NCI-H146 (cell line): ENCODE measurements around the gene MTG2.

Experiments
- DNase-seq: peaks from one replicate; lab custom pipeline; 2025; lab: John Stamatoyannopoulos, UW

The MTG2 gene

DNA sequence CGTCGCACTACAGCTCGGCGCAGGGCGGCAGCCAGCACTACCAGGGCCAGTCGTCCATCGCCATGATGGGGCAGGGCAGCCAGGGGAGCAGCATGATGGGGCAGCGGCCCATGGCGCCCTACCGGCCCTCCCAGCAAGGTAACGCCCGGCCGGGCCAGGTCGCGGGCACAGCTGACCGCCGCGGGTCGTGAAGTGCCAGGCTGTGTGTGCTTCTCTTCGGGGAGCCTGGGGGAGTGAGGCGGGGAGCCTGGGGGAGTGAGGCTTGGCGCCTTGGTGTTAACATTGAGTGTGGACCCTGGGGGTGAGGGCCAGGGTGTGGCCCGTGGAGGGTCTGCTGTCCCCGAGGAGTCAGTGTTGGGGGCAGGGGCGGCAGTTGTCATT is 19.4 kb upstream of the MTG2 start:
- DNase-seq: no peak

DNA sequence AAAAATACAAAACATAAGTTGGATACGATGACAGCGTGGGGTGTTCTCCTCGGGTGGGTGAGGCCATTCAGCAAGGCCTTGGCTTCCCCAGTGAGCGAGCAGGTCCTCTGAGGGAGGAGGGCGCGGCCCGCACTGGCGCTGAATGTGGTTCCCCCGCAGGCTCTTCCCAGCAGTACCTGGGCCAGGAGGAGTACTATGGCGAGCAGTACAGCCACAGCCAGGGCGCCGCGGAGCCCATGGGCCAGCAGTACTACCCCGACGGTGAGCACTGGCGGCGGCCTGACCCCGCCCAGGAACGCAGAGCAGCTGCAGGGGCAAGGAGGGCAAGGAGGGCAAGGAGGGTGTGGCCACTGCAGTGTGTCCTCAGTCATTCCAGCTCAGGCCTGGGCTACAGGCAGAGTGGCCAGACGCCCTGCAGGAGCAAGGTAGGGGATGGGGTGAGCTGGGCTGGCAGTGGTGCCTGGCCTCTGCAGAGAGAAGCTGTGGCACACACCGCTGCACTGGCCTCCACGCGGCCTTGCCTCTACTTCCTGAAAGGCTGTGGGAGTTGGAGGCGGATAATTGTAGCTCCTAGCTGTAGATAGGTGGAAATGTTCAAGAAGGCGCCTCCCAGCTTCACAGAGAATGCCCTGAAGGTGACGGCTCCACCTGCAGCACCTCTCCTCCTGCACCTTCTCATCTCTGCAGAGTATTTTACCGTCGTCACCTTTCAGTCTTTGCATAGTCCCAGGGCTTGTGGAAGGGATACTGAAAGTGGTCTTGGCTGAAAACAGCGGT is 18.7 kb upstream of the MTG2 start:
- no peak for DNase-seq

DNA sequence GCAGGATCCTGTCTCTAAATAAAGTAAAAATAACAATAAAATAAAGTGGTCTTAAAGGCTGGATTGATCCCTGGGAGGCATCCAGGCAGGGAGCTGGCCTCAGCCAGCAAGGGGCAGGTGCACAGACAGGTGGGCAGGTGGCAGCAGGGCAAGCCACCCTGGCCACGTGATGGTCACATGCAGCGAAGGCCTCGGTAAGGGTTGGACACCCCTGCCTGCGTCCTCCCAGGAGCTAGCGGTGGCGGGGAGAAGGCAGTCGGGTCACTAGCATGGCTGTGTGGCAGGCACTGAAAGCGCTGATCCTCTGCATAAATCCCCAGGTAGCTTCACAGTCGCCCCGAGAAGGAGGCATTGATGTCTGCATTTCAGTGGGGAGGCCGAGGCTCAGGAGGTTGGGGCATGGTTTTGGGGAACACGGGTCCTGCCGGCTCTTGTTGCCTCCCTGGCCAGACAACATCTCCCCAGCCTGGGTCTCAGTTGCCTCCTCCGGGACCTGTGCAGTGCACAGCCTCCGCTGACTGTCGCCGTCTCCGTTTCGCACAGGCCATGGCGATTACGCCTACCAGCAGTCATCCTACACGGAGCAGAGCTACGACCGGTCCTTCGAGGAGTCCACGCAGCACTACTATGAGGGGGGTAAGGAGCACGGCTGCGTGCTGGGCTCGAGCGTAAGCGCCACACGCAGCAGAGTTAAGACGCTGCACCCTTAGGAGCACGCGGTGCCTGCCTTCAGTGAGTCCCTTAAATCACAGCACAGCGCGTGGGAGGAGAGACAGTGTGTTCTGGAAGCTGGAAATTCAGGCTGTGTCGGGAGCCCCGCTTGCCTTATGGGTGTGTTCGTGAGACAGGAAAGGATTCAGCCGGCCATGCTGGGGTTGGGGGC is 17.7 kb upstream of the MTG2 start:
- DNase-seq: no peak

DNA sequence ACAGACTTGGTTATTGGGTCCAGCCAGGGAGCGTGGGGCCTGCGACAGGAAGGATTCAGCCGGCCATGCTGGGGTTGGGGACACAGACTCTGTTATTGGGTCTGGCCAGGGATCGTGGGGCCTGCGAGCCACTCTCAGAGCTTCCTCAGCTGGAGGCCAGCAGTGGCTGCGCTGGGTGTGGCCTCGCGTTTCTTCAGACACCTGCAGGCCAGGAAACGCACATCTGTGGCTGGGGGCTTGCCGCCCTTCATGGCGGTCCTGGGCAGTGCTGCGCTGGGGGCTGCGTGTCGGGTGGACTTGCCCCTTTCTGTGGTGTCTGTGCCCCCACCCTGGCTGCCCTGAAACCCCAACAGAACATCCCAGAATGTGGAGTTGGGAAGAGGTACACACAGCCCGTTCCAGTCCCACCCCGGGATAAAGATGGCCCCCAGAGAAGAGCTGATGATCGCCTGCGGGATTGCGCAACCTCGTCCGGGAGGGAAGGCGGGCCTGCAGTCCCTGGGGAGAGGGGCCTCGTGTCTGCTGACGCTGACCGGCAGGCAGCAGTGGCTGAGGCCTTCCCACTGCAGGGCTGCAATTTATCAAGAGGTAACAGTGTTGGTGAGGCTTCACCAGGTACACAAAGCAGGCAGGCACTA is 16.9 kb upstream of the MTG2 start:
- no peak for DNase-seq

DNA sequence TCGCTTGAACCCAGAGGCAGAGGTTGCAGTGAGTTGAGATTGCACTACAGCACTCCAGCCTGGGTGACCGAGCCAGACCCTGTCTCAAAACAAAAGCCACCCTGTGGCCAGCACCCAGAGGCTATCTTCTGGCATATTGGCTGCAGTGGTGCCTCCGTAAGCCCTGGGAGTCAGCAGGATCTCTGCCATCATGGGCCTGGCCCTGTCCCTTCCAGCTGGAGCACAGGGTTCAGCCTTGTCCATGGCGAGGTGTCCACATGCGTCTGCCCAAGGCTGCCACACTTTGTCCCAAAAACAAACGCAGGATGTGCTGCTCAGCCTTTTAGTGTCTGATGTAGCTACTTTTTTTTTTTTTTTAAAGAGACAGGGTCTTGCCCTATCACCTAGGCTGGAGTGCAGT is 15.4 kb upstream of the MTG2 start:
- no peak for DNase-seq

DNA sequence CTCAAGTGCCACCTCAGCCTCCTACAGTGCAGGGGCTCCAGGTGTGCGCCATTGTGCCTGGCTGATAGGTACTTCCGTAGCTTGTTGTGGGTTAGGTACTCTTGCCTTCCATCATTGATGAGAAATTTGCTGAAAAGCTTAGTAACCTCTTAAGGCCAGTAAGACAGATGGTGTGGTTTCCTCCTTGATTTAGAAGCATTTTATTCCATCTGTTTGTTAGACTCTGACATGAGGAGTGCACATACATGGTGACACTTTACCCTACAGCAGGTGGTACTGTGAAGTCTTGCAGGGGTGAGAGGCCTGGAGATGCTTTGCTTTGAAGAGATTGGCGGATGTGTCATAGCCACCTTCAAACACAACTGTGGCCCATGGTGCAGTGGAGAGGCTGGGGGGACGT is 14.8 kb upstream of the MTG2 start:
- no peak for DNase-seq

DNA sequence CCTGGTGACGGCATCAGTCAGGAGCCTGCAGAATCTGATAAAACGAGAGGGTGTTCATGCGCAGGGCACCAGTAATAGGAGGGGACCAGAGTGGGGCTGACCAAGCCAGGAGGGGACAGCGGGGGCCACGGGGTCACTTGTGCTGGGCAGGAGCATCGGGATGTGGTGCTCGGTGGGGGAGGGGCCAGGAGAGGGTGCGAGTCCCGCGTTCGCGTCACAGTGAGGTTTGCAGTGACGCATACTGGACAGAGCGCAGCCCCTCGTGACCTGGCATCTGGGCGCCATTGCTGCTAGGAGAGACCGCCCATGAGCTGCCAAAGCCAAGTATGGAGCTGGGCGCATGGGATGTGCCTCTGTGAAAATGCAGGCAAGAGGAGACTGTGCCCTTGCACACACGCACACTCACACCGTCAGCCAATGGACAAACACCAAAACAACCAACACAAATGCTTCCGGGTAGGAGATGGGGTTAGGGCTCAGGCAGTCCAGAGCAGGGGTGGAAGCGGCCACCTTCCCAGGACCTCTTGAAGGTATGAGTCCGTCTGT is 13.9 kb upstream of the MTG2 start:
- DNase-seq: no peak

DNA sequence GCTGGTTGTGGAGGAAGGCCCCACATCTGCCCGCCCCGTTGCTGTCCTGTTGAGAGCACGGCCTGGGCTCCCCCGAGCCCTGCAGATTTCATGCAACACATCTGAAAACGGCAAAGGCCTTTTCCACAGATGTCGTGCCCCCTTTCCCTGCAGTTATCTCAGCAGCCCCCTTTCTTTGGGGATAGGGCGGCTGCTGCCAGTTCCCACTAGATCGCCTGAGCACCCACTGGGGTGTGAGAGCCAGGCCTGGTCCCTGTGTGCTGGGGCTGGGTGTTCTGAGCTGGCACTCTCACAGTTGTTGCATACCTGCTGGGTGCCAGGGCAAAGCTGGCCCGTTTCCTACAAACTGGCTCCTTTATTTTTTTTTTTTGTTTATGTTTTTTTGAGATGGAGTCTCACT is 12.3 kb upstream of the MTG2 start:
- no peak for DNase-seq

DNA sequence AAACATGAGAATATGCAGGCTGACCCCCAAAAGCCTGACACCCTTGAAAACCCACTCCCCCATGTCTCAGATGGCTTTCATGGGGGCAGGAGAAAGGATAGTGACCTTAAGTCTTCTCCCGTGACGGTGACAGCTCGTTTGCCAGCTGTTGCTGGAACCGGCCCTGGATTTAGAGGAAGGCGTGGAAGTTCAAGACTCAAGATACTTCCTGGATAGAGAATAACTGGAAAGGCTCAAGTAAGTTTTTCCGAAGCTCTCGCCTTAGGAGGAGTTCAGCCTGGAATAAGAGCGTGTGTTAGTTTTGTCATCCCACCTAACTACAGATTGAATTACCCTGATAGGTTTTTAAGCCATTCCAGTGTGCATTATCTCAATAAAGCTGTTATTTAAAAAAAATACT is 11.6 kb upstream of the MTG2 start:
- DNase-seq: no peak

DNA sequence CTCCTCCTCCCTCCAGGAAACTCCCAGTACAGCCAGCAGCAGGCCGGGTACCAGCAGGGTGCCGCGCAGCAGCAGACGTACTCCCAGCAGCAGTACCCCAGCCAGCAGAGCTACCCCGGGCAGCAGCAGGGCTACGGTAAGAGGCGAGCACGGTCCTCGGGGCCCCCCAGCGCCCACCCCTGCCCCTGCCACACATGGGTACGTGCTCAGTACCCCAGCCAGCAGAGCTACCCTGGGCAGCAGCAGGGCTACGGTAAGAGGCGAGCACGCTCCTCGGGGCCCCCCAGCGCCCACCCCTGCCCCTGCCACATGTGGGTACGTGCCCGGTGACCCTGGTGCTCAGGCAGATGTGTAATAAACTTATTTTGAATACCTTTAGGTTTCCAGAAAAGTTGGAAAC is 10.2 kb upstream of the MTG2 start:
- no peak for DNase-seq

DNA sequence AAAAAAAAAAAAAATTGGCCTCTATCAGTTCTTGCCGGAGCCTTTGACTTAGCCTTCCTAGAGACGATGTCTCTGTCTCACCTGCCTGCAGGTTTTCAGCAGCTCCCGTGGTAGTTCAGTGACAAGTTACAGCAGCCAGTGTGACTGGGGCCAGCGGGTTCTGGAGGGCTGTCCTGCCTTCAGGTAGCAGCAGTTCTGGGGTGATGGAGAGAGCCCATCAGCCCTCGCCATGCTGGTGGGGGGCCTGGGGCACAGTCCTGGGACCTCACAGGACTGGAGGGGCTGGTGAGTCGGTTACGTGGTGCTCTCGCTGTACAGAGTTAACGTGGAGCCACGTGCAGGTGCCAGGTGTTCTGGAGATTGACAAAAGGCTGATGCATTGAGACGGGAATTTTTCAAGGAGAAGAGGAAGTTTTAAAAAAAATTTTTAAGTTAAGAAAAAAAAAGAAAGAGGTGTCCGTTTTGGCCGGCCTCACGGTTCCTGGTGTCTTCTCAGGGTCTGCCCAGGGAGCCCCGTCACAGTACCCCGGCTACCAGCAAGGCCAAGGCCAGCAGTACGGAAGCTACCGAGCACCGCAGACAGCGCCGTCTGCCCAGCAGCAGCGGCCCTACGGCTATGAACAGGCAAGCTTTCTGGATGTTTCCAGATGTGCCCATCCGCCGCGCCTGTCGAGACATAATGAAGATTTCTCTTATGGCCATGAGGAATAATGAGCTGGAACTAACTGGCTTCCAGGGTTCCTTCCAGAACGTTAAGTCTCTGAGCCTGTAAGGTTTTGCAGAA is 8.6 kb upstream of the MTG2 start:
- no peak for DNase-seq

DNA sequence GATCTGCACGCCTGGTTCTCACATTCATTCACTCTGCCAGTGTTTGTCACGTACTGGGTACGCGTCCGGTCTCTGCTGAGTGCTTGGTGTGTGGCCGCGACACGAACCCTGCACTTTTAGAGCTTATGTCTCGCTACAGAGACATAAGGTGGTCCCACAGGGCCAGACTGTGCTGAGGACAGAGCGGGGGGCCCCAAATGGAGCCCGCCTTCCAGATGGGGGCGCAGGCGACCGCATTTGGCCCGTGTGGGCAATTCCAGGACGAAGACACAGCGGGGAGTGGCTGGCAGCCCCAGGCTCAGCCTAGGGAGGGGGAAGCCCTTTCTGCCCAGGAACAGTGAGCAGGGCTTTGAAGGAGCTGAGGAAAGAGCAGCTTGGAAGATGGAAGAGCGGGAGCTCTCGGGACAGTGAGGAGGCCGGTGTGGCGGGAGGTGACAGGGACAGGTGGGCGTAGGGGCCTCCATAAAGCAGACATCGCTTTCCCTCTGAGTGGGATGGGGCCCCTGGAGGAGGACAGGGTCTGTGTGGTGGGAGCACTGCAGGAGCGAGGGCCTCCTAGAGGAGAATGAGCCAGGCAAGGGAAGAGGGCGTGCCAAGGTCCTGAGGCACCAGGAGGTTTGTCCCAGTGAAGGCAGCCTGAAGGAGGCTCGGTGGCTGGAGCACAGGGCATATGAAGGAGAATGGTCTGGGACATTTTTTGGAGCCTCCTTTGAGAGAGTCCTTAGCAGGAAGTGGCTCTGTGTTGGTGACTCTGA is 7.8 kb upstream of the MTG2 start:
- DNase-seq: no peak

DNA sequence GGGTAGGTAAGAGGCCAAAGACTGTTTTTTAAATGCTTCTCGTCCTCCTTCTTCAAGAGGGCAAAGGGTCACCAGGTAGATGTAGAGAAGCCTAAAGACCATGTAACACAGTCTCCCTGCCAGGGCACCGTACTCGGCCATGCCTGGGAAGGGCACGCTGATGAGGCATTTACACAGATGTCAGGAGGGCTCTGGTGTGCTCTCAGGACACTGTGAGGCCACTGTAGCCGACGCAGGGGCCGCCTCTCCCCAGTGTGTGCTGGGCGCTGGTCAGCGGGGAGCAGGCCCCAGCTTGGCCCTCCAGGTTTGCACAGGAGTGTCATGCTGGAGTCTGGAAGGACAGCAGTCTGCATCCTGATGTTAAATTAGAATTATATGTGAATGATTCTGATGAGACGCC is 7.1 kb upstream of the MTG2 start:
- no peak for DNase-seq

DNA sequence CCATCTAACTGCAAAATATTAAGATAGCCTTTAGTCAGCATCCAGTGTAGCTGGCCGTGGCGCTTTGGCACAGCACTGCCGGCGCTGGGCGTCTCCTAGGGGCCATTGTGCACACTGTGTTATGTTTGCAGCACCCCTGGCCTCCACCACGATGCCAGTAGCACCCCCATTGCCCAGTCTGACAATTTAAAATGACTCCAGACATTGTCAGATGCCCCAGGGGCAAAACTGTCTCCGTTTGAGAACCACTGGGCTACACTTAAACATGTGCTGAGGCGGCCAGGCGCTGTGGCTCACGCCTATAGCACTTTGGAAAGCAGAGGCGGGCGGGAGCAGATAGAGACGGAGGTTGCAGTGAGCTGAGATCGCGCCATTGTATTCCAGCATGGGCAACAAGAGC is 6.0 kb upstream of the MTG2 start:
- DNase-seq: no peak

DNA sequence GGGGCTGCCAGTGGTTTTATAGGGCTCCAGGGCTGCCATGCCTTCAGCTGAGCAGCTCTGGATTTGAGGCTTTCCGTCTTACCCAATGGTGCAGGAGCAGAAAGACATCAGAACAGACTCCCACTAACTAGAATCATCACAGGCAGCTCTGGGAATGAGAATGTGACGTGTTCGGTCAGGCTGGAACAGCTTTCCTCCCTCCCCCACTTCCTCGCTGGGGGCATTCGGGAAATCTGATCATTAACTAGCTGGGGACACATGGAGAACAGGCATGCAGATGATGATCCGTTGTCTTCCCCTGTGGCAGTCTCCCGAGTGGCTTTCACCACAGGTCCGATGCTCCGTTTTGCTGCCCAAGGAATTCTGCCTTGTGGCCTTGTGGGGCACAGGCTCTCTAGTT is 5.5 kb upstream of the MTG2 start:
- no peak for DNase-seq

DNA sequence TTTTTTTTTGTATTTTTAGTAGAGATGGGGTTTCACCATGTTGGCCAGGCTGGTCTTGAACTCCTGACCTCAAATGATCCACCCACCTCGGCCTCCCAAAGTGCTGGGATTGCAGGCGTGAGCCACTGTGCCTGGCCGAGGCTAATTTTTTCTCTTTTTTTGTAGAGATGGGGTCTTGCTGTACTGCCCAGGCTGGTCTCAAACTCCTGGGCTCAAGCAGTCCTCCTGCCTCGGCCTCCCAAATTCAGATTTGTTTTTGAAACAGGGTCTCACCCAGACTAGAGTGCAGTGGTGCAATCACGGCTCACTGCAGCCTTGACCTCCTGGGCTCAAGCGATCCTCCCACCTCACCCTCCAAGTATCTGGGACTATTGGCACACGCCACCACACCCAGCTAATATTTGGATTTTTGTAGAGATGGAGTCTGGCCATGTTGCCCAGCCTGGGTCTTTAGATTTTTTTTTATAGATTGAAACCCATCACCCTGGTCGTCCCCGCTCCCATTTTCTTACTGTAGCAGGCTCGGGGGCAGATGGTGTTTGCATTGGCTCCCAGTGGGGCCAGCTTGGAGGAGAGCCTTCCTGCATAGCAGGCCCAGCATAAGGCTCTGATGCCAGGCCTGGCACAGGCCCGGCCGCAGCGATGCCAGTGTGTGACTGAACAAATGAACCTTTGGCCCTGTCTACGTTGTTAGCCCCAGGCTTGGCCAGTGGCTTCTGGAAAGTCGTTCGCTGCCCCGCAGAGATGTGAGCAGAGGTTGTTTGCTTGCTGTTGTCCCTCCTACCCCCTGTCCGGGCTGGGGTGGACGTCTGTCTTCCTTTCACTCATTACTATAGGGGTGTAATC is 4.3 kb upstream of the MTG2 start:
- no peak for DNase-seq

DNA sequence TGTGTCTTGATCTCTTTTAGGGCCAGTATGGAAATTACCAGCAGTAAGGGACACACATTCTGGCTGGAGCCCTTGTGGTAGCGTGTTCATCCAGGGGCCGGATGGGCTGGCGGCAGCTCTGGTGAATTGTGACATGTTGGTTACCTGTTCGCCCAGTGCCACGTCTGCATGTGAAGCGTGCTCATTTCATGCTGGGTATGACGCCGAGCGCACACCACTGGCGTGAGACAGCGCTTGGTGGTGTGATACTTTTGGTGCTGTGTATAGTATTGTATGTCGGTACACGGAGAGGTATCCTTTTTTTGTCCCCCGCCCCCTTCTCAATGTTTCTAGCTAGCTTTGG is 3.7 kb upstream of the MTG2 start:
- no peak for DNase-seq

DNA sequence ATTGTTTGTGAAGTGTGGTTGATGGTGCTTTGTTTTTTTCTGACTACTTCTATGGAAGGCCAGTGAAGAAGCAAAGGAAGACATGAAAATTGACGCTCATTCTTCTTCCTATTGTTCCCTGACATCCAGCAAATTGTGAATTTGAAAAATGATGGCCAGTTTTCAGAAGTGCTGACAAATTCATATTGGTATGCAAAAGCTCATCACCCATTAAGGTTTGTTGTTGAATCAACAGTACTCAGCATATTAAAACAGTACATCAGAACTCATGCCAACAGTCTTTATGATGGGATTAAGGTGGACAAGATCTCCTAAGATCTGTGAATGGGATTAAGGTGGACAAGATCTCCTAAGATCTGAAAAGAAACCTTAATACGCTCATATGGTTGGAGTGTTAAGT is 1.0 kb upstream of the MTG2 start:
- no peak for DNase-seq

DNA sequence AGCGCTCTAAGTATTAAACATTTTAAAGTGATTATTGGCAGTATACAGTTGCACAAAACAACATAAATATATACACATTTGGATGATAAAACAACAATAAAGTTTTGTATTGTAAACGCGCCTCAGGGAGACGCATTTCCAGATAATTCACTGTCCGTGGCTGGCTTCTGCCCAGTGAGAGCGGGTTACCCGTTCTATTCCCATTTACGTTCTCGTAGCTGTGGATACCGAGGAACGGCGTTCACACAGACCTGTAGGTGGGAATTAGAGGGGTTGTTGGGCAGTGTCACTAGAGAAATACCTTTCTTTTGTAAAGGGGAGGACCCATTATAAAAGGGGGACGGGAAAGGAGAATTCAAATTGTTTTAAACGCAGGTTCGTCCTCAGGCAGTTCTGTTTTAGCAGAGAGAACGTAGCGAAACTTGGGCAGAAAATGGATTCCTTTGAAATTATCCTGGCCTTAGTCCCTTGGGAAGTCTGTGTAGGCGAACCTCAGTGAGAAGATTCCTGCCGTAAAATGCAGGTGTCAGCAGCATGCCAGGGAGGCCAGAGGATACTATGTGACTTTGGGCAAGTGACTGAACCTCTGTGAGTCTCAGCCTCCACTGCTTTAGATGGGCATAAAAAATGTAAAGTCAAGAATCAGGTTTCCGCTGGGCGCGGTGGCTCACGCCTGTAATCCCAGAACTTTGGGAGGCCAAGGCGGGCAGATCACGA is 756 bp downstream of the MTG2 start:
- peak; percentile 14 for DNase-seq

DNA sequence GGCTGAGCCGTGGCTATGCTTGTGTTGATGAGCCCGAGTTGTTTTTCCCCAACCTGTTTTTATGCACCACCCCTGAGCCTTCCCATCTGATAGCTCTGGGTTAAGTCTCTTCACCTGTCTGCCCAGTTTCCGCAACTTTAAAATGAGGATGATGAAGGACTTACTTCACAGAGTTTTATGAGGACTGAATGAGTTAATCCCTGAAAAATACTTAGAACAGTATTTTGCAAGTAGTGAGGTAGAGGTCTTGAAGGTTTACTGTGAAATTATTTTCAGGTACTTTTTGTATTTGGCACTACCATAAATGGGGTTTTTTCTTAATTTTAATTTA is 3.2 kb downstream of the MTG2 start:
- DNase-seq: no peak
